Measurements from ENCODE around the gene VWA8. TPM values are rescaled to one million over a fixed set of nuclear protein-coding genes. Genes with fewer than 3 reads are reported as not detected.

Gene VWA8
- total RNA-seq, 5 donors from 2014 or later (not counting 1 experiment from before 2014, with no cell fraction given), result 17.8 to 27.1 (median 22.9) TPM

DNA sequence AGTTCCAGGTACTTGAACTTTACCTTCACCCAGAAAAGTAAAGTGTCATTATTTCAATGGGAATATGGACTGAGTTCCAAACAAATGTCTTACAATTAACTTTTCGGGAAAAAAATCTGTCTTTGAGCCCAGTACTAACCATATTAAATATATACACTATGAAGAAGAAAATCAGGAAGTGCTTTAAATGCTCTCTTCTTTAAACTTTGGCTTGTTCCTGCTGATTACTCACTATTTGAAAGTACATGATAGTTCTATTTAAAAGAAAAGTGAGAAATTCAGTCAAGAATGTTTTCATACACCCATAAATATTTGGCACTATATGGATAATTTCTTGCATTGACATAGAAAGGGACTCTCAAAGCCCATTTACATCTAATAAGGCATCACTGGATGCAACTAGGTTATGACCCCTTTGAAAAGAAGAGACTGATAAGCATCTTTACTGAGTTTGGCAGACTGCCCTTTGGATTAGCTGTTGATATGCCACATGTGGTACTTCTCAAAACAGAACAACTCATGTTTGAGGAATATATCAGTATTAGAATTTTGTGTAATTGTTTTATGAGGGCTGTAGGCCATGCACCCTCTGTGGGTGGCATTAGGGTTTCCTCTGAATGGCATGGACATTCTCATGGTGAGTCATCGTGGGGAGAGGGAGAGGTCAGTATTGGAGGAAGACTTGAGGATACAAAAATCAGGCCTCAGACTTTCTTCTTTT lies 25.0 kb upstream of the VWA8 start:
- H3K36me3 Mint-ChIP-seq, result no peaks in the 10 kb centered on the region
- no peaks in the 10 kb centered on the region for H3K4me1 ChIP-seq (ENCODE audit: control insufficient read depth in 1 of 2, extremely low read depth in 1 of 2, insufficient read depth in 2 of 2, low read length in 2 of 2)
- H3K9me3 Mint-ChIP-seq, result no peaks in the 10 kb centered on the region
- no peak overlapping the region for H3K27ac ChIP-seq (ENCODE audit: low read length)
- 100% methylated on average over 1 of the region's 2 CpGs for WGBS (ENCODE audit: insufficient coverage)
- ATAC-seq (replicated peaks in 1 of 4) (no peak), DNase-seq (no peak)
- no peak overlapping the region for H3K27ac Mint-ChIP-seq
- no peaks in the 10 kb centered on the region for H3K36me3 ChIP-seq (ENCODE audit: control insufficient read depth in 2 of 2, extremely low read depth in 1 of 2, insufficient read depth in 1 of 2, low read length in 1 of 2)
- no peak overlapping the region for H3K4me3 Mint-ChIP-seq
- H3K27me3 Mint-ChIP-seq, result peaks cover 7 to 15% of the 10 kb centered on the region in 2 donors
- ChIA-PET CTCF (no interaction called here), POLR2A (no interaction called here)
- H3K9me3 ChIP-seq, result no peaks in the 10 kb centered on the region
- H3K4me3 ChIP-seq (ENCODE audit: control insufficient read depth in 1 of 2, extremely low read depth in 1 of 2, low read length in 1 of 2), result no peak overlapping the region
- H3K27me3 ChIP-seq (replicated peaks in 1 of 2; ENCODE audit: control insufficient read depth in 2 of 2, extremely low read depth in 1 of 2, insufficient read depth in 2 of 2, low read length in 1 of 2), result peaks cover 0 to 3% of the 10 kb centered on the region in 2 experiments
- no peaks in the 10 kb centered on the region for H3K4me1 Mint-ChIP-seq

DNA sequence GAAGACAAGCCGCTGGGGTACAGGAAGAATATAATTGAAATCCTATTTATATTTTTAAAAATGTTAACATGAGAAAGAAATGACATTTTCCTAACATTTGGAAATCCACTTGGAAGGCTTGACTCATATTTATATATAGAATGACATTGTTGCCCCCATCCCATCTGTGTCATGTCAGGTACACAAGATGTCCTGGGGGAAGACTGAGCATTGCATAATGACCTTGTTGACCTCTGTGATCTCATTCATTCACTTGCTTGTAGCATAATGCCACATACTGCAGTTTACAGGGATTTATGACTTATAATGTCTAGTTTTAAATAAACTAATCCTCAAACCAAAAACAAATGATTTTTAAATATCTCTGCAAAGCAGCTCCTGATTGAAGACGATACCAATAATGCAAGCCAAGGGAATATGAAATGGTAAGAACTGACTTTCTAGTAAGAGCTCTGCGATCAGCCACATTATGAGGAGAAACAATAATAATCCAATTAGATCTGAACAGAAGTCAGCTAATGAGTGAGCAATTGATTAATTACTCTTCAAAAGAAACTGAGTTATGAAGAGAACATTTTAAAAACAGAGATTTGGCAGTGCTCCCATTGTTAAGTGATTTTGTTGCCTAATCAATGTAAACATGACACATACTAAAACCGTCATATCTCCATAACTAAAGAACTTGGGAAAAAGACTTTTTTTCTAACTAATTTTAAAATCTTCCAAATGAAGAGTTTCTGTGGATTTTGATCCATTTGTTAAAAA lies 21.2 kb upstream of the VWA8 start:
- no peaks in the 10 kb centered on the region for H3K27me3 ChIP-seq (replicated peaks in 1 of 2; ENCODE audit: control insufficient read depth in 2 of 2, extremely low read depth in 1 of 2, insufficient read depth in 2 of 2, low read length in 1 of 2)
- Mint-ChIP-seq H3K4me3 (no peak overlapping the region), H3K27me3 (peaks cover 3 to 10% of the 10 kb centered on the region in 2 donors), H3K9me3 (no peaks in the 10 kb centered on the region), H3K27ac (no peak overlapping the region), H3K36me3 (no peaks in the 10 kb centered on the region), H3K4me1 (peaks cover 0 to 4% (median 4%) of the 10 kb centered on the region in 3 donors)
- no peaks in the 10 kb centered on the region for H3K36me3 ChIP-seq (ENCODE audit: control insufficient read depth in 2 of 2, extremely low read depth in 1 of 2, insufficient read depth in 1 of 2, low read length in 1 of 2)
- ChIA-PET CTCF (interaction anchor here in 1 of 2 donors (0.6 to 1.6 kb wide), 2 partner anchors 10 to 55 kb away, joined by 3 to 5 read pairs; no protein-coding TSS in a partner anchor), POLR2A (no interaction called here)
- no peak for ATAC-seq (replicated peaks in 1 of 4)
- WGBS (ENCODE audit: insufficient coverage), result 100% methylated on average over 1 of the region's 4 CpGs
- no peak for DNase-seq
- no peaks in the 10 kb centered on the region for H3K4me1 ChIP-seq (ENCODE audit: control insufficient read depth in 1 of 2, extremely low read depth in 1 of 2, insufficient read depth in 2 of 2, low read length in 2 of 2)
- no peak overlapping the region for H3K27ac ChIP-seq (ENCODE audit: low read length)
- H3K9me3 ChIP-seq, result no peaks in the 10 kb centered on the region
- H3K4me3 ChIP-seq (ENCODE audit: control insufficient read depth in 1 of 2, extremely low read depth in 1 of 2, low read length in 1 of 2), result no peak overlapping the region

DNA sequence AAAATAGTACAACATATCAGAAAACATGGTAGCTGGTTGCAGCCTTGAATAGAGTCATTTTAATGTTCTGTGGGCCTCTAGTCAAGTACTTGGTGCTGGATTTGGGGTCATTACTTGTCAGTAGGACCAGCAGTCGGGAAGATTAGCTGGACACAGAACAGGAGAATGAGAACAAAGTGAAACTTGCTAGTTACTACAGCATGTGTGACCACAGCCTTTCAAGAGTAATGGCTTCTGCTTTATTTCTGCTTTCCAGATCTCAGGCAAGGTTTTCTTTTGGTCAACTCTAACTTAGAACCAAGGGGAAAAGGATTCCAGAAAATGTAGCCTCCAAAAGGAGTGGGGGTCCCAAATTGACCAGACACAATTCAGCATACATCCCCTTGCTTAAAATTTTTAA lies 17.1 kb upstream of the VWA8 start:
- no peak for DNase-seq
- H3K4me3 ChIP-seq (ENCODE audit: control insufficient read depth in 1 of 2, extremely low read depth in 1 of 2, low read length in 1 of 2), result no peak overlapping the region
- CTCF ChIA-PET, result no interaction called here
- WGBS (ENCODE audit: insufficient coverage), result 55% methylated on average over 1 of the region's 1 CpG
- ATAC-seq (replicated peaks in 1 of 4), result no peak
- peaks cover 0 to 18% (median 10%) of the 10 kb centered on the region in 3 donors for H3K4me1 Mint-ChIP-seq
- H3K27ac Mint-ChIP-seq, result no peak overlapping the region
- H3K36me3 Mint-ChIP-seq, result no peaks in the 10 kb centered on the region
- H3K4me1 ChIP-seq (ENCODE audit: control insufficient read depth in 1 of 2, extremely low read depth in 1 of 2, insufficient read depth in 2 of 2, low read length in 2 of 2), result peaks cover 0 to 3% of the 10 kb centered on the region in 2 experiments
- no peaks in the 10 kb centered on the region for H3K9me3 Mint-ChIP-seq
- POLR2A ChIA-PET, result no interaction called here
- peaks cover 0 to 2% of the 10 kb centered on the region in 2 donors for H3K27me3 Mint-ChIP-seq
- H3K27ac ChIP-seq (ENCODE audit: low read length), result no peak overlapping the region
- H3K9me3 ChIP-seq, result no peaks in the 10 kb centered on the region
- H3K27me3 ChIP-seq (replicated peaks in 1 of 2; ENCODE audit: control insufficient read depth in 2 of 2, extremely low read depth in 1 of 2, insufficient read depth in 2 of 2, low read length in 1 of 2), result peaks cover 0 to 4% of the 10 kb centered on the region in 2 experiments
- H3K4me3 Mint-ChIP-seq, result no peak overlapping the region
- no peaks in the 10 kb centered on the region for H3K36me3 ChIP-seq (ENCODE audit: control insufficient read depth in 2 of 2, extremely low read depth in 1 of 2, insufficient read depth in 1 of 2, low read length in 1 of 2)

DNA sequence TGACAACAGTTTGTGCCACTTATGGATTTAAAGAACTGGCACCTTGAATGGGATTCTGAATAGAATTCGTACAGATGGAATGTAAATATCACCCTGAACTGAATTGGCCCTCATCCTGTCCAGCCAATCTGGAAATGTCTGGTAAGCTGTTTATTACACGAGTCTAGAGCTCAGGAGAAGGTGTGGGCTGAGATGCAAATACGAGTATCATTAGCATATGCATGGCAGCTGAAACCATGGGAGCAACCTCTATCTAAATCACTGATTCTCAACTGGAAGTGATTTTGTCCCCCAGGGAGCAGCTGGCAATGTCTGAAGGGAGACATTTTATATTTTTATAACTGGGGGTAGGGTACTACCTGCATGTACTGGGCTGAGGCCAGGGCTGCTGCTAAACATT lies 15.6 kb upstream of the VWA8 start:
- Mint-ChIP-seq H3K36me3 (no peaks in the 10 kb centered on the region), H3K27me3 (peaks cover 0 to 2% of the 10 kb centered on the region in 2 donors), H3K27ac (no peak overlapping the region), H3K4me3 (no peak overlapping the region), H3K9me3 (no peaks in the 10 kb centered on the region), H3K4me1 (peaks cover 9 to 31% (median 19%) of the 10 kb centered on the region in 3 donors)
- Histone ChIP-seq H3K27me3 (replicated peaks in 1 of 2; ENCODE audit: control insufficient read depth in 2 of 2, extremely low read depth in 1 of 2, insufficient read depth in 2 of 2, low read length in 1 of 2) (peaks cover 0 to 4% of the 10 kb centered on the region in 2 experiments), H3K36me3 (ENCODE audit: control insufficient read depth in 2 of 2, extremely low read depth in 1 of 2, insufficient read depth in 1 of 2, low read length in 1 of 2) (no peaks in the 10 kb centered on the region), H3K27ac (ENCODE audit: low read length) (no peak overlapping the region), H3K9me3 (no peaks in the 10 kb centered on the region), H3K4me1 (ENCODE audit: control insufficient read depth in 1 of 2, extremely low read depth in 1 of 2, insufficient read depth in 2 of 2, low read length in 2 of 2) (peaks cover 4 to 6% of the 10 kb centered on the region in 2 experiments), H3K4me3 (ENCODE audit: control insufficient read depth in 1 of 2, extremely low read depth in 1 of 2, low read length in 1 of 2) (no peak overlapping the region)
- DNase-seq (no peak), ATAC-seq (replicated peaks in 1 of 4) (no peak)
- POLR2A ChIA-PET, result interaction anchor here in 1 of 2 donors (0.7 kb wide), 1 partner anchor 593 kb away, joined by 4 read pairs; no protein-coding TSS in a partner anchor
- CTCF ChIA-PET, result no interaction called here
- no CpG with 5 or more reads among the region's 3 CpGs for WGBS (ENCODE audit: insufficient coverage)

DNA sequence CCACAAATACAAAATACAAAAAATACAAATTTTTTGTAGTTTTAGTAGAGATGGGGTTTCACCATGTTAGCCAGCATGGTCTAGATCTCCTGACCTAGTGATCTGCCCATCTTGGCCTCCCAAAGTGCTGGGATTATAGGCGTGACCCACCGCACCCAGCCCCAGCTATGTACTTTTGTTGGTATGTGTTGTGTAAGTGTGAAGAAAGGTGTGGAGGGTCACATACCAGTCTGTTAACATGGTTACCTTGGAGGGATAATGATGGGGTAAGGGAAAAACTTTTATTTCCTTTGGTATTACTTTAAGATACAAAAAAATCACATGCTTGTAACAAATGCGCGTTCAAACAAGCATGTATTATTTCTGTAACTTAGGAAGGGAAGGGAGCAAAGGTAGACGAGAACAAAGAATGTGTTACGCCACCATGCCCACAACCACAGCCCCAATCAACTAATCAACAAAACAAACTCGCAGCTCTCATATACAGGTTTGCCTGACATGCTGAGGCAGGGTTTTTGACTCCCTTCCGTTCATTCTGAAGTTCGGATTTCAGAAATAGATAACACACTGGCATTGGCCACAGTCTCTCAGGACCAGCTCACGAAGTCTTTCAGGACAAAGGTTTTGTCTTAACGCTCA lies 13.5 kb upstream of the VWA8 start:
- Mint-ChIP-seq H3K27me3 (peaks cover 0 to 2% of the 10 kb centered on the region in 2 donors), H3K4me1 (peaks cover 10 to 40% (median 26%) of the 10 kb centered on the region in 3 donors), H3K9me3 (no peaks in the 10 kb centered on the region), H3K4me3 (no peak overlapping the region), H3K27ac (peak overlapping the region; percentile 61 to 64), H3K36me3 (no peaks in the 10 kb centered on the region)
- DNase-seq (peak in 17 of 35 experiments; percentile 2 to 56 (median 11)), ATAC-seq (replicated peaks in 1 of 4) (peak in 2 of 4 experiments; percentile 76 to 79)
- CTCF ChIA-PET, result interaction anchor here in 1 of 2 donors (0.7 to 0.8 kb wide), 2 partner anchors 18 to 212 kb away, joined by 3 read pairs; no protein-coding TSS in a partner anchor
- Histone ChIP-seq H3K36me3 (ENCODE audit: control insufficient read depth in 2 of 2, extremely low read depth in 1 of 2, insufficient read depth in 1 of 2, low read length in 1 of 2) (no peaks in the 10 kb centered on the region), H3K27me3 (replicated peaks in 1 of 2; ENCODE audit: control insufficient read depth in 2 of 2, extremely low read depth in 1 of 2, insufficient read depth in 2 of 2, low read length in 1 of 2) (peaks cover 0 to 4% of the 10 kb centered on the region in 2 experiments), H3K9me3 (no peaks in the 10 kb centered on the region), H3K4me3 (ENCODE audit: control insufficient read depth in 1 of 2, extremely low read depth in 1 of 2, low read length in 1 of 2) (no peak overlapping the region), H3K4me1 (ENCODE audit: control insufficient read depth in 1 of 2, extremely low read depth in 1 of 2, insufficient read depth in 2 of 2, low read length in 2 of 2) (peaks cover 6 to 9% of the 10 kb centered on the region in 2 experiments), H3K27ac (ENCODE audit: low read length) (peak overlapping the region; percentile 30)
- 47% methylated on average over 3 of the region's 11 CpGs for WGBS (ENCODE audit: insufficient coverage)
- POLR2A ChIA-PET, result no interaction called here

DNA sequence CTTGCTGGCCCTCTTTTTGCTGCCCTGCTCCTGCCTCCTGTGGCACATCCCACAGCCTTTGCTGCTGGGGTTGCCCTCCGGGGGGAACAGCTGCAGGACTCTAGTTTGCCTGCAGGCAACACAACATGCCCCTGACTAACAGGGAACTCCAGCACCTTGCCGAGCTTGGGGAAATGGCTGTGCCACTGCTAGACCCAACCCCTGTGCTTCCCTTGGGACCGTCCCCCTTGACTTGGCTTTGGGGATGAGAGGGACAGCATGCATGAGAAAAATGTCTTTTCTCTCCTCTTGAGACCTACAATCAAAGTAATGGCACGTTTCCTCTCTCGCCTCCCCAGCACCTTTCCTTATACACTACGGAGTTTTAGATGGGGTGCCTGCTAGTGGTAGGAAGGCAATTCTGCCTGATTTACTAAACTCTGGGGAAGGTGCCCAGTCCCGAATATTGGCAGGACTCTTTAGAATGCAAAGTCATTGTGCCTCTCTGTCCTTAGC lies 12.4 kb upstream of the VWA8 start:
- H3K4me3 Mint-ChIP-seq, result no peak overlapping the region
- ChIA-PET CTCF (no interaction called here), POLR2A (interaction anchor here in 1 of 2 donors (0.6 to 0.7 kb wide), 2 partner anchors 12 to 430 kb away, joined by 3 to 6 read pairs; partner anchors contain the start of gene VWA8)
- no peak overlapping the region for H3K4me3 ChIP-seq (ENCODE audit: control insufficient read depth in 1 of 2, extremely low read depth in 1 of 2, low read length in 1 of 2)
- H3K9me3 ChIP-seq, result no peaks in the 10 kb centered on the region
- no peaks in the 10 kb centered on the region for H3K36me3 ChIP-seq (ENCODE audit: control insufficient read depth in 2 of 2, extremely low read depth in 1 of 2, insufficient read depth in 1 of 2, low read length in 1 of 2)
- H3K27me3 Mint-ChIP-seq, result peaks cover 0 to 2% of the 10 kb centered on the region in 2 donors
- no peaks in the 10 kb centered on the region for H3K9me3 Mint-ChIP-seq
- H3K4me1 ChIP-seq (ENCODE audit: control insufficient read depth in 1 of 2, extremely low read depth in 1 of 2, insufficient read depth in 2 of 2, low read length in 2 of 2), result peaks cover 6 to 9% of the 10 kb centered on the region in 2 experiments
- no peak overlapping the region for H3K27ac ChIP-seq (ENCODE audit: low read length)
- H3K4me1 Mint-ChIP-seq, result peaks cover 10 to 40% (median 26%) of the 10 kb centered on the region in 3 donors
- no peaks in the 10 kb centered on the region for H3K36me3 Mint-ChIP-seq
- H3K27ac Mint-ChIP-seq, result no peak overlapping the region
- ATAC-seq (replicated peaks in 1 of 4), result no peak
- WGBS (ENCODE audit: insufficient coverage), result 100% methylated on average over 1 of the region's 7 CpGs
- H3K27me3 ChIP-seq (replicated peaks in 1 of 2; ENCODE audit: control insufficient read depth in 2 of 2, extremely low read depth in 1 of 2, insufficient read depth in 2 of 2, low read length in 1 of 2), result peaks cover 0 to 4% of the 10 kb centered on the region in 2 experiments
- DNase-seq, result no peak

All from T-cell (primary cell).